GM12878 (cell line): Measurements from ENCODE around the gene SIGLEC12. TPM values are rescaled to one million over a fixed set of nuclear protein-coding genes. Genes with fewer than 3 reads are reported as not detected.
A peak's percentile ranks its signal among the peaks of the same experiment; 100 is the strongest.

Source experiments
- BHLHE40 ChIP-seq, 2 experiments: fragments of 450-650 bp in 1 of 2; IDR thresholded peaks; 2 replicates each; pipeline ENCODE4 v1.6.1; 2011 to 2017; ENCODE audit warnings: low read depth in 2 of 2, borderline replicate concordance in 1 of 2, improper control_type of control experiment in 1 of 2, low read length in 1 of 2, mild to moderate bottlenecking in 1 of 2
- CHD4 ChIP-seq: fragments of 200-600 bp; sonication (generic); IDR thresholded peaks from 2 replicates; pipeline ENCODE4 v1.6.1; 2016; ENCODE audit warnings: mild to moderate bottlenecking
- EED ChIP-seq: sonication (generic); IDR thresholded peaks from 2 replicates; pipeline ENCODE4 v1.6.1; 2016; ENCODE audit warnings: antibody characterized with exemption, low read depth
- GABPA ChIP-seq: IDR thresholded peaks from 2 replicates; pipeline ENCODE4 v1.6.1; 2014; ENCODE audit warnings: antibody characterized with exemption, low read depth, mild to moderate bottlenecking, inconsistent platforms
- POU2F2 ChIP-seq: IDR thresholded peaks from 3 replicates; pipeline ENCODE4 v1.6.1; 2011; ENCODE audit warnings: low read depth, mild to moderate bottlenecking, low read length, borderline replicate concordance
- SMARCA5 ChIP-seq: fragments of 450-650 bp; IDR thresholded peaks from 2 replicates; pipeline ENCODE4 v1.6.1; 2017; ENCODE audit warnings: mild to moderate bottlenecking
- SP1 ChIP-seq: IDR thresholded peaks from one replicate; pipeline ENCODE4 v1.6.1; 2011; ENCODE audit warnings: low read depth, low read length
- SUPT20H ChIP-seq: IDR thresholded peaks from 2 replicates; pipeline ENCODE4 v1.6.1; 2011; ENCODE audit warnings: low read depth, mild to moderate bottlenecking, low read length, moderate library complexity, borderline replicate concordance; ENCODE audit not compliant: control insufficient read depth
- ZNF384 ChIP-seq: IDR thresholded peaks from 2 replicates; pipeline ENCODE4 v1.6.1; 2012; ENCODE audit warnings: low read depth, mild to moderate bottlenecking, low read length, improper control_type of control experiment, borderline replicate concordance
- ZSCAN29 ChIP-seq: fragments of 450-650 bp; IDR thresholded peaks from 2 replicates; pipeline ENCODE4 v1.6.1; 2017; ENCODE audit warnings: mild to moderate bottlenecking, moderate library complexity
- polyA plus RNA-seq, 11 experiments: library from polyadenylated mRNA; depleted of rRNA in 4 of 11; unstranded in 6 of 11; stranded (reverse) in 5 of 11; fragments of >200 nt; fragmentation: Nextera tagmentation in 4 of 11; fragmentation: Illumina TruSeq in 1 of 11; extraction: Ambion mirVana in 4 of 11; extraction: Trizol in 1 of 11; gene quantifications; 1 replicate in 1 of 11; 2 replicates in 10 of 11; pipeline versions ENCODE4 v1.2.1 to v1.2.3, GENCODE V29; 2011 to 2016; ENCODE audit warnings: inconsistent platforms in 2 of 11, missing spikeins in 2 of 11, low read depth in 1 of 11
- total RNA-seq, 4 experiments: library from RNA; depleted of rRNA in 3 of 4; stranded (reverse); fragments of >200 nt in 3 of 4; fragmentation: Illumina TruSeq in 1 of 4; extraction: Trizol in 1 of 4; gene quantifications; 2 replicates each; pipeline versions ENCODE4 v1.2.1 to v1.2.3, GENCODE V29; 2013 to 2021
- TF ChIP-seq, protein P1 (sequence below): IDR thresholded peaks from 2 replicates; pipeline ENCODE4 v1.6.1; 2012; ENCODE audit warnings: low read length, inconsistent platforms
- TF ChIP-seq, protein P2 (sequence below): fragments of 450-650 bp; formaldehyde crosslinking; IDR thresholded peaks from 2 replicates; pipeline ENCODE4 v1.4.0; 2020; ENCODE audit warnings: mild to moderate bottlenecking, moderate library complexity
- TF ChIP-seq, protein P3 (sequence below): fragments of 450-650 bp; IDR thresholded peaks from 2 replicates; pipeline ENCODE4 v1.6.1; 2016; ENCODE audit warnings: mild to moderate bottlenecking
- TF ChIP-seq, protein P4 (sequence below): fragments of 450-650 bp; IDR thresholded peaks from 2 replicates; pipeline ENCODE4 v1.6.1; 2017; ENCODE audit warnings: mild to moderate bottlenecking
- TF ChIP-seq, protein P5 (sequence below), 3 experiments: IDR thresholded peaks in 2 of 3; conservative IDR thresholded peaks in 1 of 3; 2 replicates each; pipeline ENCODE4 v1.5.1; 2011; ENCODE audit warnings: low read depth in 3 of 3, low read length in 3 of 3, mild to moderate bottlenecking in 3 of 3, control low read depth in 2 of 3, moderate library complexity in 2 of 3, inconsistent platforms in 1 of 3, mixed read lengths in 1 of 3; ENCODE audit not compliant: control insufficient read depth in 2 of 3, insufficient read depth in 1 of 3; ENCODE audit errors: extremely low read depth in 1 of 3

Gene SIGLEC12
- total and polyA plus RNA-seq, 10 of the 15 experiments (the other 5 are each of a cell fraction or from before 2014, with no cell fraction given) = 0.03 to 0.18 (median 0.06) TPM; not detected in 5

DNA sequence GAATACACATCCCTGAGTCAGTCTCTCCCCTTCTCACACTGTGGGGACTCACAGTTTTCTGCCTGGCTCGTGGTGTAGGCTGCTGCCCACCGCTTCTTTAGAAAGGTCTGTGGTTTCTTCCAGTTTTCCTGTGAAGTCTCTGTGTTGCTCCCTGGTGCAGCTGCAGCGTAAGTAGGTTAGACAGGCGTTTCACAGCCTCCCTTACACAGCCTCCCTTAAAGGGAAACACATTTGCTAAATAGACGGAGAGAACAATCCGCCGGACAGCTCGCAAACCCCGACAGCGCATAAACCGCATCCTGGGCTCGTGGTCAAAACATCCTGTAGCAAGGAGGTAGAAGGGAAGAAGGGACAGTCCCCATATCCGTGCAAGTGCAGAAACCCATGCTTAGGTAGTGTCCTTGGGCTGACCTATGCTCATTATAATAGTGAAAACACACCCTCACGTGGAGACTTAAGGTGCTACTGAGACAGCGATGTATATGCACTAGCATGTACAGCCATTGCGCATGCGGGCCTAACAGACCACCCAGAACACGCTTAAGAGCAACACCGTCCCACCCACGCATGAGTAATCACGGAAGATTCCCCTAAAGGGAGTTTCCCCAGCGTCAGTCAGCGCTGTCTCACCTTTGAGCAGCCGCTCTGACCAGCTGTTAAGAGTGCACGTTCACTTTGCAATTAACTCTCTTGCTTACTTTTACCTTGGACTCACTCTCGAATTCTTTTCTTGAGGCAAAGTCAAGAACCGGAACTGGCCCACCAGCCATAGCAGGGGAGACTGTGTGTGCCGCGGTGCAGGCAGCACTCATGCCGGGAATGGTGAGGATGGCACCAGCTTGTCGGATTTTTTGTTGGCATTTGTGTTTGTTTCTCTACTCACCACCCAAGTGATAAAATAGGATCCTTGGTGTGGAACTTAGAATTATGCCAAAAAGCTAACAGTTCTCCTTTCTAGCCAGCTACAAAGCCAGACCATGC, 59.9 kb downstream of the SIGLEC12 start (continued):
- TF ChIP-seq ZNF384 (no peak), POU2F2 (peak; percentile 45; the same call in 2 of the 3 replicates), EED (peak; percentile 40), BHLHE40 (IDR thresholded peaks at IDR 0.05; ENCODE audit: borderline replicate concordance in 1 of 2, low read depth in 2 of 2, low read length in 1 of 2) (peak; percentile 93 to 95), GABPA (peak; percentile 26; the same call in 1 of the 2 replicates), ZSCAN29 (peak; percentile 70; the same call in 1 of the 2 replicates), SUPT20H (no peak), SP1 (peak; percentile 53), CHD4 (no peak), SMARCA5 (peak; percentile 37; the same call in 1 of the 2 replicates)
- TF ChIP-seq, protein P1, sequence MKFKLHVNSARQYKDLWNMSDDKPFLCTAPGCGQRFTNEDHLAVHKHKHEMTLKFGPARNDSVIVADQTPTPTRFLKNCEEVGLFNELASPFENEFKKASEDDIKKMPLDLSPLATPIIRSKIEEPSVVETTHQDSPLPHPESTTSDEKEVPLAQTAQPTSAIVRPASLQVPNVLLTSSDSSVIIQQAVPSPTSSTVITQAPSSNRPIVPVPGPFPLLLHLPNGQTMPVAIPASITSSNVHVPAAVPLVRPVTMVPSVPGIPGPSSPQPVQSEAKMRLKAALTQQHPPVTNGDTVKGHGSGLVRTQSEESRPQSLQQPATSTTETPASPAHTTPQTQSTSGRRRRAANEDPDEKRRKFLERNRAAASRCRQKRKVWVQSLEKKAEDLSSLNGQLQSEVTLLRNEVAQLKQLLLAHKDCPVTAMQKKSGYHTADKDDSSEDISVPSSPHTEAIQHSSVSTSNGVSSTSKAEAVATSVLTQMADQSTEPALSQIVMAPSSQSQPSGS = peak; percentile 76
- TF ChIP-seq, protein P2, sequence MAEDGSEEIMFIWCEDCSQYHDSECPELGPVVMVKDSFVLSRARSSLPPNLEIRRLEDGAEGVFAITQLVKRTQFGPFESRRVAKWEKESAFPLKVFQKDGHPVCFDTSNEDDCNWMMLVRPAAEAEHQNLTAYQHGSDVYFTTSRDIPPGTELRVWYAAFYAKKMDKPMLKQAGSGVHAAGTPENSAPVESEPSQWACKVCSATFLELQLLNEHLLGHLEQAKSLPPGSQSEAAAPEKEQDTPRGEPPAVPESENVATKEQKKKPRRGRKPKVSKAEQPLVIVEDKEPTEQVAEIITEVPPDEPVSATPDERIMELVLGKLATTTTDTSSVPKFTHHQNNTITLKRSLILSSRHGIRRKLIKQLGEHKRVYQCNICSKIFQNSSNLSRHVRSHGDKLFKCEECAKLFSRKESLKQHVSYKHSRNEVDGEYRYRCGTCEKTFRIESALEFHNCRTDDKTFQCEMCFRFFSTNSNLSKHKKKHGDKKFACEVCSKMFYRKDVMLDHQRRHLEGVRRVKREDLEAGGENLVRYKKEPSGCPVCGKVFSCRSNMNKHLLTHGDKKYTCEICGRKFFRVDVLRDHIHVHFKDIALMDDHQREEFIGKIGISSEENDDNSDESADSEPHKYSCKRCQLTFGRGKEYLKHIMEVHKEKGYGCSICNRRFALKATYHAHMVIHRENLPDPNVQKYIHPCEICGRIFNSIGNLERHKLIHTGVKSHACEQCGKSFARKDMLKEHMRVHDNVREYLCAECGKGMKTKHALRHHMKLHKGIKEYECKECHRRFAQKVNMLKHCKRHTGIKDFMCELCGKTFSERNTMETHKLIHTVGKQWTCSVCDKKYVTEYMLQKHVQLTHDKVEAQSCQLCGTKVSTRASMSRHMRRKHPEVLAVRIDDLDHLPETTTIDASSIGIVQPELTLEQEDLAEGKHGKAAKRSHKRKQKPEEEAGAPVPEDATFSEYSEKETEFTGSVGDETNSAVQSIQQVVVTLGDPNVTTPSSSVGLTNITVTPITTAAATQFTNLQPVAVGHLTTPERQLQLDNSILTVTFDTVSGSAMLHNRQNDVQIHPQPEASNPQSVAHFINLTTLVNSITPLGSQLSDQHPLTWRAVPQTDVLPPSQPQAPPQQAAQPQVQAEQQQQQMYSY (CRISPR knock-in tag) = no peak
- TF ChIP-seq, protein P3, sequence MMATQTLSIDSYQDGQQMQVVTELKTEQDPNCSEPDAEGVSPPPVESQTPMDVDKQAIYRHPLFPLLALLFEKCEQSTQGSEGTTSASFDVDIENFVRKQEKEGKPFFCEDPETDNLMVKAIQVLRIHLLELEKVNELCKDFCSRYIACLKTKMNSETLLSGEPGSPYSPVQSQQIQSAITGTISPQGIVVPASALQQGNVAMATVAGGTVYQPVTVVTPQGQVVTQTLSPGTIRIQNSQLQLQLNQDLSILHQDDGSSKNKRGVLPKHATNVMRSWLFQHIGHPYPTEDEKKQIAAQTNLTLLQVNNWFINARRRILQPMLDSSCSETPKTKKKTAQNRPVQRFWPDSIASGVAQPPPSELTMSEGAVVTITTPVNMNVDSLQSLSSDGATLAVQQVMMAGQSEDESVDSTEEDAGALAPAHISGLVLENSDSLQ = peak; percentile 73
- TF ChIP-seq, protein P4, sequence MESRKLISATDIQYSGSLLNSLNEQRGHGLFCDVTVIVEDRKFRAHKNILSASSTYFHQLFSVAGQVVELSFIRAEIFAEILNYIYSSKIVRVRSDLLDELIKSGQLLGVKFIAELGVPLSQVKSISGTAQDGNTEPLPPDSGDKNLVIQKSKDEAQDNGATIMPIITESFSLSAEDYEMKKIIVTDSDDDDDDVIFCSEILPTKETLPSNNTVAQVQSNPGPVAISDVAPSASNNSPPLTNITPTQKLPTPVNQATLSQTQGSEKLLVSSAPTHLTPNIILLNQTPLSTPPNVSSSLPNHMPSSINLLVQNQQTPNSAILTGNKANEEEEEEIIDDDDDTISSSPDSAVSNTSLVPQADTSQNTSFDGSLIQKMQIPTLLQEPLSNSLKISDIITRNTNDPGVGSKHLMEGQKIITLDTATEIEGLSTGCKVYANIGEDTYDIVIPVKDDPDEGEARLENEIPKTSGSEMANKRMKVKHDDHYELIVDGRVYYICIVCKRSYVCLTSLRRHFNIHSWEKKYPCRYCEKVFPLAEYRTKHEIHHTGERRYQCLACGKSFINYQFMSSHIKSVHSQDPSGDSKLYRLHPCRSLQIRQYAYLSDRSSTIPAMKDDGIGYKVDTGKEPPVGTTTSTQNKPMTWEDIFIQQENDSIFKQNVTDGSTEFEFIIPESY = no peak
- TF ChIP-seq, protein P5, sequence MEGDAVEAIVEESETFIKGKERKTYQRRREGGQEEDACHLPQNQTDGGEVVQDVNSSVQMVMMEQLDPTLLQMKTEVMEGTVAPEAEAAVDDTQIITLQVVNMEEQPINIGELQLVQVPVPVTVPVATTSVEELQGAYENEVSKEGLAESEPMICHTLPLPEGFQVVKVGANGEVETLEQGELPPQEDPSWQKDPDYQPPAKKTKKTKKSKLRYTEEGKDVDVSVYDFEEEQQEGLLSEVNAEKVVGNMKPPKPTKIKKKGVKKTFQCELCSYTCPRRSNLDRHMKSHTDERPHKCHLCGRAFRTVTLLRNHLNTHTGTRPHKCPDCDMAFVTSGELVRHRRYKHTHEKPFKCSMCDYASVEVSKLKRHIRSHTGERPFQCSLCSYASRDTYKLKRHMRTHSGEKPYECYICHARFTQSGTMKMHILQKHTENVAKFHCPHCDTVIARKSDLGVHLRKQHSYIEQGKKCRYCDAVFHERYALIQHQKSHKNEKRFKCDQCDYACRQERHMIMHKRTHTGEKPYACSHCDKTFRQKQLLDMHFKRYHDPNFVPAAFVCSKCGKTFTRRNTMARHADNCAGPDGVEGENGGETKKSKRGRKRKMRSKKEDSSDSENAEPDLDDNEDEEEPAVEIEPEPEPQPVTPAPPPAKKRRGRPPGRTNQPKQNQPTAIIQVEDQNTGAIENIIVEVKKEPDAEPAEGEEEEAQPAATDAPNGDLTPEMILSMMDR (IDR thresholded peaks at IDR 0.05 in 2 of 3, conservative IDR thresholded peaks at IDR 0.05 in 1 of 3; ENCODE audit: control insufficient read depth in 2 of 3, extremely low read depth in 1 of 3, insufficient read depth in 1 of 3, low read depth in 3 of 3, low read length in 3 of 3) = peak in 2 of 3 experiments; percentile 4 to 16; a peak in 2 of 6 replicates
